ENCODE data around the gene CLEC12A. TPM values are rescaled to one million over a fixed set of nuclear protein-coding genes. Genes with fewer than 3 reads are reported as not detected.

Gene CLEC12A
- total RNA-seq, 4 donors from 2014 or later, result 0.19 to 0.64 (median 0.51) TPM; not detected in 1

- H3K4me3 ChIP-seq (ENCODE audit: low read depth, poor library complexity, severe bottlenecking), result no peak overlapping the region
- no peak for DNase-seq (ENCODE audit: low spot score in 2 of 2)
- no peak for TF ChIP-seq CTCF (IDR thresholded peaks at IDR 0.05)
- intact Hi-C loops (cut with DNase I; ENCODE audit: low total_unique reads), result no loop called here
Observed at GRCh38 chr12:9957834-9958233, 13.4 kb upstream of the CLEC12A start.

GRCh38 chr12:9960590-9960989 lies 10.6 kb upstream of the CLEC12A start:
- intact Hi-C loops (cut with DNase I; ENCODE audit: low total_unique reads), result no loop called here
- DNase-seq (ENCODE audit: low spot score in 2 of 2), result no peak
- H3K4me3 ChIP-seq (ENCODE audit: low read depth, poor library complexity, severe bottlenecking), result no peak overlapping the region
- TF ChIP-seq CTCF (IDR thresholded peaks at IDR 0.05) (no peak), POLR2A (IDR thresholded peaks at IDR 0.05) (no peak)
- 81 to 87% methylated on average over 5 of the region's 5 CpGs for WGBS, 2 donors

GRCh38 chr12:9961106-9961505 lies 10.1 kb upstream of the CLEC12A start:
- TF ChIP-seq POLR2A (IDR thresholded peaks at IDR 0.05), result no peak
- no peak for TF ChIP-seq CTCF (IDR thresholded peaks at IDR 0.05)
- DNase-seq (ENCODE audit: low spot score in 2 of 2), result no peak
- no peak overlapping the region for H3K4me3 ChIP-seq (ENCODE audit: low read depth, poor library complexity, severe bottlenecking)
- WGBS, 2 donors, result 91 to 93% methylated on average over 3 of the region's 3 CpGs
- intact Hi-C loops (cut with DNase I; ENCODE audit: low total_unique reads), result no loop called here

GRCh38 chr12:9961901-9962300 lies 9.3 kb upstream of the CLEC12A start:
- intact Hi-C loops (cut with DNase I; ENCODE audit: low total_unique reads), result no loop called here
- no peak for TF ChIP-seq CTCF (IDR thresholded peaks at IDR 0.05)
- no peak for TF ChIP-seq POLR2A (IDR thresholded peaks at IDR 0.05)
- no peak for DNase-seq (ENCODE audit: low spot score in 2 of 2)
- no peak overlapping the region for H3K4me3 ChIP-seq (ENCODE audit: low read depth, poor library complexity, severe bottlenecking)
- 72 to 82% methylated on average over 3 of the region's 3 CpGs for WGBS, 2 donors

GRCh38 chr12:9969673-9970072 lies 1.5 kb upstream of the CLEC12A start:
- DNase-seq (ENCODE audit: low spot score in 2 of 2), result no peak

More at GRCh38 chr12:9969673-9970072, 1.5 kb upstream of the CLEC12A start:
- no peak for TF ChIP-seq POLR2A (IDR thresholded peaks at IDR 0.05)
- TF ChIP-seq CTCF (IDR thresholded peaks at IDR 0.05), result no peak
- 89% methylated on average over 2 of the region's 2 CpGs for WGBS, 2 donors
- no peak overlapping the region for H3K4me3 ChIP-seq (ENCODE audit: low read depth, poor library complexity, severe bottlenecking)
- intact Hi-C loops (cut with DNase I; ENCODE audit: low total_unique reads), result no loop called here
